ENCODE measurements around the gene PXMP4. TPM values are rescaled to one million over a fixed set of nuclear protein-coding genes. Genes with fewer than 3 reads are reported as not detected.

PXMP4 gene
- total and polyA plus RNA-seq, 2 of the 4 experiments (the other 2 are of a cell fraction) = 3.6 to 7.1 TPM

DNA sequence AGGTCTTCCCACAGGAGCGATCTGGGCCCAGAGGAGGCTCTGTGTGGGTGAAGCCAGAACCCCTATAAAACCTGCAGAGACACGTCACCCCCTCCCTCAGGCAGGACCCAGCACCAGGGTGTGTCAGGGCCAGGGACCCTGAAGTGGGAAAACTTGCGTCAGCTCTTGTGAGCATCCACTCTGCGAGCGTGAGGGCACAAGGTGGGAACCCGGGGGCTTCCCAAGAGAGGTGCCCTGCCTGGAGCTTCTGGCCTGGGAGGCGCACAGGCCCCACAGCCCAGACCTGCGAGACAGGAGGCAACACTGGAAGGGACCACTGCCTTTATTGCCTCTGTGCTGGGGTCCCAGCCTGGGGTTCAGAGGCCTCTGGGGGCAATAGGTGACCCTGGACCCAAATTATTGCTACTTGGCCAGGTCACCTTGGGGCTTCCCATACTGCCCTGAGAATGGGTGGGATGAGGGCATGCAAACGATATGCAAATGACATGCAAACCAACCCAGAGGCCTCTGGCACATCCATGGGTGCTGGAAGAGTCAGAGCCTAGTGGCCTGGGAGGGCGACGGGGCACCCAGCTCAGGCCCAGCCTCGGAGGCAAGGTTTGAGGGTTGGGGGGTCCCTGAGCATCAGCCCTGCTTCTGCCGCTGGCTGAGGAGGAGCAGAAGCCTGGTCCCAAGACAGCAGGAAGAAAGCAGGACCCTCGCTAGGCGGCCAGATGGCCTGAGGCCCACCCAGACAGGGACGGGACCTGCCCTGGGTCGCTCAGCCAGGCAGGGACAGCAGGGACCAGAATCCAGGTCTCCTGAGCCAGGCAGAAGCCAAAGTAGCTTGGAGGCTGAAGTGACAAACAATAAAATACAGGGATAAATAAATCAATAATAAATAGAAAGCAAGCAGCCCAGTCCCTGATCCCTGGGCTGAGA, 63.1 kb downstream of the PXMP4 start:
- H3K23ac ChIP-seq (ENCODE audit: low read depth, low read length) = no peak overlapping the region
- intact Hi-C loops (cut with micrococcal nuclease) = no loop called here
- ChIA-PET POLR2A (ENCODE audit: unreplicated experiment) (no interaction called here), CTCF (no interaction called here)
- H2AFZ ChIP-seq (replicated peaks; ENCODE audit: low read length, poor library complexity) = no peak overlapping the region
- H3K4me1 ChIP-seq (ENCODE audit: control insufficient read depth, insufficient read depth, low read length) = no peaks in the 10 kb centered on the region; the same call in 1 of the 2 replicates
- H3K4ac ChIP-seq (ENCODE audit: low read depth, low read length) = no peak overlapping the region
- H3K14ac ChIP-seq (replicated peaks; ENCODE audit: low read depth, low read length) = no peak overlapping the region
- no peak overlapping the region for H3K9ac ChIP-seq (ENCODE audit: low read depth, low read length)
- no peak overlapping the region for H4K91ac ChIP-seq (ENCODE audit: insufficient read depth, low read depth, low read length)
- H2BK5ac ChIP-seq (ENCODE audit: low read depth, low read length, poor library complexity, severe bottlenecking) = no peak overlapping the region
- H3K9me3 ChIP-seq (ENCODE audit: control insufficient read depth, insufficient read depth, low read length) = no peaks in the 10 kb centered on the region
- no peak overlapping the region for H2AK9ac ChIP-seq (replicated peaks; ENCODE audit: low read depth, low read length, poor library complexity)
- H3K79me1 ChIP-seq (ENCODE audit: low read depth in 1 of 2, low read length in 2 of 2) = peaks cover 0 to 5% of the 10 kb centered on the region in 2 experiments; a peak in 2 of 4 replicates
- no peak for DNase-seq
- no peak overlapping the region for H4K5ac ChIP-seq (ENCODE audit: low read depth, low read length)
- no peak overlapping the region for H3K4me2 ChIP-seq (ENCODE audit: low read depth, low read length)
- no peak for ATAC-seq (ENCODE audit: low read depth)
- H3K4me3 ChIP-seq (ENCODE audit: insufficient read depth, low read depth, low read length) = no peak overlapping the region
- no peaks in the 10 kb centered on the region for H4K20me1 ChIP-seq (ENCODE audit: insufficient read depth, low read length)
- no peak overlapping the region for H2BK120ac ChIP-seq (ENCODE audit: low read depth, low read length)
- no peak overlapping the region for H2BK15ac ChIP-seq (ENCODE audit: low read depth, low read length)
- no TSS peak for BruUV-seq (replicated peaks)
- dilution Hi-C loops (cut with HindIII; ENCODE audit: low sequenced_read_pairs, unreplicated experiment) = no loop called here
- H3K9me1 ChIP-seq (ENCODE audit: insufficient read depth, low read length) = peaks cover 2% of the 10 kb centered on the region; the same call in 1 of the 2 replicates
- no peak overlapping the region for H4K8ac ChIP-seq (ENCODE audit: low read depth in 2 of 2, low read length in 2 of 2)
- 91% methylated on average over 13 of the region's 17 CpGs; no CpG with 5 or more reads in 1 of the 2 experiments for WGBS, 2 experiments (ENCODE audit: extremely low coverage in 2 of 2, insufficient read length in 1 of 2)
- H3K56ac ChIP-seq (ENCODE audit: extremely low read depth, insufficient read depth, low read length) = no peak overlapping the region
- H3K36me3 ChIP-seq (ENCODE audit: control insufficient read depth, insufficient read depth, low read length) = peaks cover 19% of the 10 kb centered on the region; the same call in 1 of the 2 replicates
- H3K27me3 ChIP-seq (ENCODE audit: control insufficient read depth, insufficient read depth, low read length) = no peaks in the 10 kb centered on the region
- no peak overlapping the region for H3K18ac ChIP-seq (ENCODE audit: low read depth, low read length)
- no peak overlapping the region for H2BK20ac ChIP-seq (ENCODE audit: low read depth, low read length)
- no peak overlapping the region for H3K27ac ChIP-seq (ENCODE audit: insufficient read depth, low read length)
- H2AK5ac ChIP-seq (ENCODE audit: low read depth, low read length) = no peak overlapping the region
- in situ Hi-C loops (cut with MboI; ENCODE audit: low sequenced_read_pairs) = no loop called here
- TF ChIP-seq MXI1 (IDR thresholded peaks at IDR 0.05; ENCODE audit: borderline replicate concordance, low read depth, low read length) (no peak), RFX5 (IDR thresholded peaks at IDR 0.05; ENCODE audit: low read depth, low read length) (no peak), POLR2A (IDR thresholded peaks at IDR 0.05; ENCODE audit: low read depth, low read length) (no peak), MAFK (IDR thresholded peaks at IDR 0.05; ENCODE audit: low read depth, low read length) (no peak), BHLHE40 (IDR thresholded peaks at IDR 0.05; ENCODE audit: low read depth, low read length) (no peak), NFE2L2 (IDR thresholded peaks at IDR 0.05; ENCODE audit: low read depth, low read length) (no peak), SMC3 (IDR thresholded peaks at IDR 0.05; ENCODE audit: low read depth, low read length) (no peak), CHD1 (IDR thresholded peaks at IDR 0.05; ENCODE audit: low read depth, low read length) (no peak), CEBPB (IDR thresholded peaks at IDR 0.05; ENCODE audit: low read depth, low read length) (no peak), RAD21 (IDR thresholded peaks at IDR 0.05; ENCODE audit: low read length) (no peak), RCOR1 (IDR thresholded peaks at IDR 0.05; ENCODE audit: insufficient replicate concordance, low read length) (no peak), MAZ (IDR thresholded peaks at IDR 0.05; ENCODE audit: borderline replicate concordance, low read depth, low read length) (no peak), FOS (IDR thresholded peaks at IDR 0.05; ENCODE audit: low read depth, low read length) (no peak)
- TF ChIP-seq, protein P1, sequence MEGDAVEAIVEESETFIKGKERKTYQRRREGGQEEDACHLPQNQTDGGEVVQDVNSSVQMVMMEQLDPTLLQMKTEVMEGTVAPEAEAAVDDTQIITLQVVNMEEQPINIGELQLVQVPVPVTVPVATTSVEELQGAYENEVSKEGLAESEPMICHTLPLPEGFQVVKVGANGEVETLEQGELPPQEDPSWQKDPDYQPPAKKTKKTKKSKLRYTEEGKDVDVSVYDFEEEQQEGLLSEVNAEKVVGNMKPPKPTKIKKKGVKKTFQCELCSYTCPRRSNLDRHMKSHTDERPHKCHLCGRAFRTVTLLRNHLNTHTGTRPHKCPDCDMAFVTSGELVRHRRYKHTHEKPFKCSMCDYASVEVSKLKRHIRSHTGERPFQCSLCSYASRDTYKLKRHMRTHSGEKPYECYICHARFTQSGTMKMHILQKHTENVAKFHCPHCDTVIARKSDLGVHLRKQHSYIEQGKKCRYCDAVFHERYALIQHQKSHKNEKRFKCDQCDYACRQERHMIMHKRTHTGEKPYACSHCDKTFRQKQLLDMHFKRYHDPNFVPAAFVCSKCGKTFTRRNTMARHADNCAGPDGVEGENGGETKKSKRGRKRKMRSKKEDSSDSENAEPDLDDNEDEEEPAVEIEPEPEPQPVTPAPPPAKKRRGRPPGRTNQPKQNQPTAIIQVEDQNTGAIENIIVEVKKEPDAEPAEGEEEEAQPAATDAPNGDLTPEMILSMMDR (conservative IDR thresholded peaks at IDR 0.05; ENCODE audit: low read depth, low read length) = no peak
- TF ChIP-seq, protein P2, sequence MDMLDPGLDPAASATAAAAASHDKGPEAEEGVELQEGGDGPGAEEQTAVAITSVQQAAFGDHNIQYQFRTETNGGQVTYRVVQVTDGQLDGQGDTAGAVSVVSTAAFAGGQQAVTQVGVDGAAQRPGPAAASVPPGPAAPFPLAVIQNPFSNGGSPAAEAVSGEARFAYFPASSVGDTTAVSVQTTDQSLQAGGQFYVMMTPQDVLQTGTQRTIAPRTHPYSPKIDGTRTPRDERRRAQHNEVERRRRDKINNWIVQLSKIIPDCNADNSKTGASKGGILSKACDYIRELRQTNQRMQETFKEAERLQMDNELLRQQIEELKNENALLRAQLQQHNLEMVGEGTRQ (IDR thresholded peaks at IDR 0.05; ENCODE audit: low read depth, low read length) = no peak
